SK-N-SH (cell line): ENCODE results near the gene TIMM23. TPM values are rescaled to one million over a fixed set of nuclear protein-coding genes. Genes with fewer than 3 reads are reported as not detected.
A peak's percentile ranks its signal among the peaks of the same experiment; 100 is the strongest.

Source experiments
- CTCF ChIA-PET: fragments of 300-600, 350-600 bp; formaldehyde crosslinking; extraction: SDS; loops from one replicate; lab custom pipeline; 2021; lab: Yijun Ruan, JAX
- POLR2A ChIA-PET: fragments of 350-600 bp; sonication (Branson Sonifier 250); formaldehyde crosslinking; extraction: SDS; loops from one replicate; lab custom pipeline; 2020; ENCODE audit warnings: antibody characterized with exemption, inconsistent platforms; lab: Yijun Ruan, JAX
- DNase-seq: peaks from one replicate; pipeline ENCODE4 v3.0.0; 2012
- H2AFZ ChIP-seq: fragments of 200-600 bp; sonication (generic); 2 replicates; pipeline ENCODE4 v1.8.1; 2016; ENCODE audit warnings: antibody characterized with exemption, mild to moderate bottlenecking, low read depth
- H3F3A ChIP-seq: fragments of 200-600 bp; sonication (generic); replicated peaks from 2 replicates; pipeline ENCODE3; 2016; ENCODE audit warnings: antibody characterized with exemption, mild to moderate bottlenecking; ENCODE audit not compliant: insufficient read depth
- H3K27ac ChIP-seq, 2 experiments: fragments of 200-500 bp in 1 of 2; fragments of 200-600 bp in 1 of 2; sonication (Bioruptor generic) in 1 of 2; sonication (generic), shearing (Covaris generic) in 1 of 2; 2 replicates each; pipeline versions ENCODE4 v1.5.1 to v1.6.1; 2014 to 2016; ENCODE audit warnings: low read depth in 2 of 2, inconsistent platforms in 1 of 2, low read length in 1 of 2, mild to moderate bottlenecking in 1 of 2, mixed read lengths in 1 of 2
- H3K27me3 ChIP-seq: fragments of 200-600 bp; sonication (generic), shearing (Covaris generic); 2 replicates; pipeline ENCODE4 v1.6.1; 2016; ENCODE audit warnings: mixed run types; ENCODE audit not compliant: insufficient read depth
- H3K36me3 ChIP-seq, 2 experiments: fragments of 200-500 bp in 1 of 2; fragments of 200-600 bp in 1 of 2; sonication (Bioruptor generic) in 1 of 2; sonication (generic) in 1 of 2; replicated peaks in 1 of 2; 2 replicates each; pipeline versions ENCODE3 to v1.5.1; 2014 to 2016; ENCODE audit warnings: low read length in 1 of 2, mild to moderate bottlenecking in 1 of 2; ENCODE audit not compliant: insufficient read depth in 2 of 2, control insufficient read depth in 1 of 2
- H3K4me1 ChIP-seq, 2 experiments: fragments of 200-500 bp in 1 of 2; fragments of 200-600 bp in 1 of 2; sonication (Bioruptor generic) in 1 of 2; sonication (generic), shearing (Covaris generic) in 1 of 2; 2 replicates each; pipeline versions ENCODE4 v1.5.1 to v1.6.1; 2014 to 2016; ENCODE audit warnings: low read depth in 1 of 2, low read length in 1 of 2, mixed run types in 1 of 2; ENCODE audit not compliant: insufficient read depth in 2 of 2, control insufficient read depth in 1 of 2
- H3K4me2 ChIP-seq: fragments of 200-600 bp; sonication (generic), shearing (Covaris generic); 2 replicates; pipeline ENCODE4 v1.6.1; 2017; ENCODE audit warnings: mixed run types
- H3K4me3 ChIP-seq, 2 experiments: fragments of 200-500 bp in 1 of 2; fragments of 200-600 bp in 1 of 2; sonication (Bioruptor generic) in 1 of 2; sonication (generic), shearing (Covaris generic) in 1 of 2; 2 replicates each; pipeline versions ENCODE4 v1.5.1 to v1.8.1; 2014 to 2016; ENCODE audit warnings: low read depth in 2 of 2, inconsistent platforms in 1 of 2, low read length in 1 of 2, mild to moderate bottlenecking in 1 of 2, mixed read lengths in 1 of 2, moderate library complexity in 1 of 2
- H3K79me2 ChIP-seq: fragments of 200-600 bp; sonication (generic); 2 replicates; pipeline ENCODE4 v1.8.1; 2017; ENCODE audit warnings: mild to moderate bottlenecking; ENCODE audit not compliant: insufficient read depth
- H3K9ac ChIP-seq: fragments of 200-600 bp; sonication (generic); 2 replicates; pipeline ENCODE4 v1.6.1; 2017; ENCODE audit warnings: mixed run types
- H3K9me2 ChIP-seq: fragments of 200-600 bp; sonication (generic); 2 replicates; pipeline ENCODE4 v1.6.1; 2017; ENCODE audit warnings: mixed run types
- H3K9me3 ChIP-seq: fragments of 200-600 bp; sonication (generic); 2 replicates; pipeline ENCODE4 v1.6.1; 2017; ENCODE audit warnings: mixed run types, mild to moderate bottlenecking, moderate library complexity
- H4K20me1 ChIP-seq: fragments of 200-600 bp; sonication (generic); 2 replicates; pipeline ENCODE4 v1.6.1; 2017; ENCODE audit warnings: mild to moderate bottlenecking, mixed run types; ENCODE audit not compliant: insufficient read depth
- CTCF ChIP-seq: fragments of 200-600 bp; sonication (generic); IDR thresholded peaks from 2 replicates; pipeline ENCODE4 v1.6.1; 2017; ENCODE audit warnings: antibody characterized with exemption, mild to moderate bottlenecking, moderate library complexity
- EP300 ChIP-seq, 2 experiments: IDR thresholded peaks; 2 replicates each; pipeline versions ENCODE4 v1.4.0 to v1.6.1; 2012; ENCODE audit warnings: borderline replicate concordance in 1 of 2, low read depth in 1 of 2, low read length in 1 of 2
- EZH2phosphoT487 ChIP-seq: fragments of 200-600 bp; sonication (generic); IDR thresholded peaks from 2 replicates; pipeline ENCODE4 v1.6.1; 2017; ENCODE audit warnings: low read depth, mixed run types, mild to moderate bottlenecking, antibody characterized with exemption, moderate library complexity, borderline replicate concordance
- FOSL2 ChIP-seq: IDR thresholded peaks from 2 replicates; pipeline ENCODE4 v1.4.0; 2012; ENCODE audit warnings: low read depth, mild to moderate bottlenecking, moderate library complexity, borderline replicate concordance
- GABPA ChIP-seq: IDR thresholded peaks from 2 replicates; pipeline ENCODE4 v1.4.0; 2012; ENCODE audit warnings: low read depth, mild to moderate bottlenecking
- JUND ChIP-seq: IDR thresholded peaks from 2 replicates; pipeline ENCODE4 v1.4.0; 2012
- MEF2A ChIP-seq: IDR thresholded peaks from 2 replicates; pipeline ENCODE4 v1.4.0; 2012; ENCODE audit warnings: low read depth, borderline replicate concordance
- PBX3 ChIP-seq: IDR thresholded peaks from 2 replicates; pipeline ENCODE4; 2012
- RCOR1 ChIP-seq: fragments of 150-350 bp; IDR thresholded peaks from 2 replicates; pipeline ENCODE4 v1.6.1; 2017; ENCODE audit warnings: antibody characterized with exemption, low read length
- REST ChIP-seq: IDR thresholded peaks from 2 replicates; pipeline ENCODE4 v1.6.1; 2012; ENCODE audit warnings: mild to moderate bottlenecking, low read depth, low read length, moderate library complexity
- RFX5 ChIP-seq: IDR thresholded peaks from 2 replicates; pipeline ENCODE4 v1.6.1; 2012; ENCODE audit warnings: mild to moderate bottlenecking, improper control_type of control experiment, low read length
- SIN3A ChIP-seq: IDR thresholded peaks from 2 replicates; pipeline ENCODE4 v1.6.1; 2012; ENCODE audit warnings: low read depth, mild to moderate bottlenecking, low read length, moderate library complexity, borderline replicate concordance
- TEAD4 ChIP-seq: IDR thresholded peaks from 2 replicates; pipeline ENCODE4 v1.4.0; 2012; ENCODE audit warnings: mild to moderate bottlenecking, borderline replicate concordance; ENCODE audit not compliant: insufficient read depth
- USF1 ChIP-seq: IDR thresholded peaks from 2 replicates; pipeline ENCODE4 v1.4.0; 2012; ENCODE audit warnings: low read depth, borderline replicate concordance
- WGBS: methylation state at CpG from one replicate; pipeline ENCODE4 v1.1.6; 2017; ENCODE audit warnings: low lambda C conversion rate; 5-methylcytosine and 5-hydroxymethylcytosine counted together
- polyA plus RNA-seq, 3 experiments: library from polyadenylated mRNA; depleted of rRNA; stranded (reverse); fragments of >200 nt; gene quantifications; 2 replicates each; pipeline ENCODE4 v1.2.3, GENCODE V29; 2012
- TF ChIP-seq, protein P1 (sequence below): fragments of 150-350 bp; IDR thresholded peaks from 2 replicates; pipeline ENCODE4 v1.6.1; 2016; ENCODE audit warnings: mild to moderate bottlenecking, low read depth, low read length

The TIMM23 gene
- polyA plus RNA-seq, 1 of the 3 experiments (the other 2 are of a cell fraction), result 87.0 TPM

- CTCF ChIA-PET, result no interaction called here
- Histone ChIP-seq H3K4me1 (no peaks in the 10 kb centered on the region; a peak in 1 of 4 replicates), H4K20me1 (peaks cover 8% of the 10 kb centered on the region; the same call in 1 of the 2 replicates)
- TF ChIP-seq MEF2A (no peak), CTCF (no peak), RFX5 (no peak), RCOR1 (no peak), REST (no peak), FOSL2 (no peak), TEAD4 (no peak), USF1 (no peak), GABPA (no peak), EZH2phosphoT487 (no peak), SIN3A (no peak), EP300 (IDR thresholded peaks at IDR 0.05; ENCODE audit: borderline replicate concordance in 1 of 2, low read depth in 1 of 2, low read length in 1 of 2) (no peak), JUND (no peak), PBX3 (no peak)
- TF ChIP-seq, protein P1, sequence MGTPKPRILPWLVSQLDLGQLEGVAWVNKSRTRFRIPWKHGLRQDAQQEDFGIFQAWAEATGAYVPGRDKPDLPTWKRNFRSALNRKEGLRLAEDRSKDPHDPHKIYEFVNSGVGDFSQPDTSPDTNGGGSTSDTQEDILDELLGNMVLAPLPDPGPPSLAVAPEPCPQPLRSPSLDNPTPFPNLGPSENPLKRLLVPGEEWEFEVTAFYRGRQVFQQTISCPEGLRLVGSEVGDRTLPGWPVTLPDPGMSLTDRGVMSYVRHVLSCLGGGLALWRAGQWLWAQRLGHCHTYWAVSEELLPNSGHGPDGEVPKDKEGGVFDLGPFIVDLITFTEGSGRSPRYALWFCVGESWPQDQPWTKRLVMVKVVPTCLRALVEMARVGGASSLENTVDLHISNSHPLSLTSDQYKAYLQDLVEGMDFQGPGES, result no peak
- TF ChIP-seq, all 33 proteins: peak for 0
- Histone ChIP-seq H3K9me2 (no peaks in the 10 kb centered on the region), H3K9ac (no peak overlapping the region), H3K4me2 (no peak overlapping the region), H3F3A (peaks cover 43% of the 10 kb centered on the region), H3K27me3 (no peaks in the 10 kb centered on the region), H3K36me3 (peaks cover 73 to 83% of the 10 kb centered on the region in 2 experiments), H3K79me2 (peaks cover 9% of the 10 kb centered on the region), H3K27ac (peak overlapping the region in 1 of 2 experiments; percentile 26; a peak in 1 of 4 replicates), H2AFZ (no peak overlapping the region), H3K9me3 (no peaks in the 10 kb centered on the region), H3K4me3 (no peak overlapping the region)
- WGBS, result 98% methylated on average over 2 of the region's 2 CpGs
- no peak for DNase-seq
- POLR2A ChIA-PET, result interaction anchor here (1.2 kb wide), 1 partner anchor 18 kb away, joined by 3 read pairs; no protein-coding TSS in a partner anchor
Measured at GRCh38 chr10:46004963-46005362, 32.7 kb downstream of the TIMM23 start.
